GM12878 (cell line): ENCODE results near the gene RTN4R. TPM values are rescaled to one million over a fixed set of nuclear protein-coding genes. Genes with fewer than 3 reads are reported as not detected.

Experiments used
- ATAC-seq: fragments of 200-7000 bp; cut with Tn5 transposase; 3 replicates; pipeline ENCODE4 v1.9.1; 2020; ENCODE audit warnings: mild to moderate bottlenecking, moderate library complexity
- BruUV-seq: library from RNA; stranded (reverse); fragments of 400-500 nt; replicated peaks from 2 replicates; lab custom pipeline; 2021; lab: Mats Ljungman, UMichigan
- CTCF ChIA-PET: fragments of 300-600 bp; sonication (Branson Sonifier 250); formaldehyde crosslinking; extraction: SDS; loops from one replicate; lab custom pipeline; 2021; ENCODE audit warnings: inconsistent platforms; lab: Yijun Ruan, JAX
- POLR2A ChIA-PET: fragments of 350-600 bp; formaldehyde crosslinking; extraction: SDS; loops from one replicate; lab custom pipeline; 2021; ENCODE audit warnings: inconsistent platforms; lab: Charles Lee
- RAD21 ChIA-PET: fragments of 300-600 bp; sonication (Branson Sonifier 250); formaldehyde crosslinking; loops from one replicate; lab custom pipeline; 2023; ENCODE audit warnings: antibody characterized with exemption; ENCODE audit not compliant: unreplicated experiment; lab: Charles Lee
- SMC1A ChIA-PET: fragments of 300-600 bp; sonication (Branson Sonifier 250); formaldehyde crosslinking; loops from one replicate; lab custom pipeline; 2023; ENCODE audit not compliant: unreplicated experiment, uncharacterized antibody; lab: Charles Lee
- DNase-seq: peaks from one replicate; pipeline ENCODE4 v3.0.0-alpha.2; 2011; ENCODE audit warnings: low read depth, low spot score
- FAIRE-seq: peaks from 3 replicates; lab custom pipeline; 2011; peaks lifted over from hg19 to GRCh38; lab: Jason Lieb, UNC
- H2AFZ ChIP-seq: 2 replicates; pipeline ENCODE4 v1.6.0; 2011; ENCODE audit warnings: low read depth, low read length, control low read depth; ENCODE audit not compliant: control insufficient read depth
- H3K27ac ChIP-seq: 2 replicates; pipeline ENCODE4 v1.5.1; 2011; ENCODE audit warnings: control low read depth; ENCODE audit not compliant: control insufficient read depth, insufficient read depth
- H3K27me3 ChIP-seq, 2 experiments: replicated peaks in 1 of 2; 2 replicates each; pipeline versions ENCODE4 v1.6.0 to v1.6.1; 2011; ENCODE audit warnings: low read length in 1 of 2; ENCODE audit not compliant: control insufficient read depth in 2 of 2, insufficient read depth in 2 of 2
- H3K36me3 ChIP-seq, 2 experiments: 2 replicates each; pipeline ENCODE4 v1.5.1; 2011; ENCODE audit warnings: low read length in 1 of 2; ENCODE audit not compliant: control insufficient read depth in 2 of 2, insufficient read depth in 2 of 2
- H3K4me1 ChIP-seq: 2 replicates; pipeline ENCODE4 v1.6.1; 2011; ENCODE audit warnings: mild to moderate bottlenecking, low read length, moderate library complexity, mixed read lengths; ENCODE audit not compliant: control insufficient read depth, insufficient read depth
- H3K4me2 ChIP-seq: 2 replicates; pipeline ENCODE4 v1.6.0; 2011; ENCODE audit warnings: control low read depth; ENCODE audit not compliant: control insufficient read depth, insufficient read depth
- H3K4me3 ChIP-seq: fragments of 200-600 bp; sonication (generic); 2 replicates; pipeline ENCODE4 v1.5.1; 2016
- H3K79me2 ChIP-seq: 2 replicates; pipeline ENCODE4 v1.6.0; 2011; ENCODE audit warnings: low read length; ENCODE audit not compliant: control insufficient read depth, insufficient read depth
- H3K9ac ChIP-seq: 2 replicates; pipeline ENCODE4 v1.8.0; 2011; ENCODE audit warnings: low read length, control low read depth, mixed read lengths; ENCODE audit not compliant: control insufficient read depth, insufficient read depth
- H3K9me3 ChIP-seq: replicated peaks from 3 replicates; pipeline ENCODE4 v1.5.1; 2011; ENCODE audit warnings: mild to moderate bottlenecking, low read length; ENCODE audit not compliant: control insufficient read depth, insufficient read depth
- H4K20me1 ChIP-seq: 2 replicates; pipeline ENCODE4 v1.6.0; 2011; ENCODE audit not compliant: control insufficient read depth, insufficient read depth
- BACH1 ChIP-seq: fragments of 450-650 bp; IDR thresholded peaks from 2 replicates; pipeline ENCODE4 v1.6.1; 2017; ENCODE audit warnings: mild to moderate bottlenecking, borderline replicate concordance
- CEBPZ ChIP-seq: fragments of 150-350 bp; IDR thresholded peaks from 2 replicates; pipeline ENCODE4 v1.6.1; 2016; ENCODE audit warnings: low read depth, low read length
- E2F4 ChIP-seq: IDR thresholded peaks from 2 replicates; pipeline ENCODE4 v1.6.1; 2012; ENCODE audit warnings: low read depth, low read length, improper control_type of control experiment
- EZH2 ChIP-seq: IDR thresholded peaks from 2 replicates; pipeline ENCODE4 v1.6.1; 2012; ENCODE audit warnings: low read depth, mild to moderate bottlenecking, control low read depth, inconsistent platforms, low read length, borderline replicate concordance; ENCODE audit not compliant: control insufficient read depth
- NFYB ChIP-seq: IDR thresholded peaks from 2 replicates; pipeline ENCODE4 v1.6.1; 2011; ENCODE audit warnings: low read depth, mild to moderate bottlenecking, low read length, improper control_type of control experiment, moderate library complexity; ENCODE audit not compliant: insufficient read depth
- NKRF ChIP-seq: fragments of 450-650 bp; conservative IDR thresholded peaks from 2 replicates; pipeline ENCODE4 v1.6.1; 2017; ENCODE audit warnings: mild to moderate bottlenecking, moderate library complexity
- PBX3 ChIP-seq: IDR thresholded peaks from 2 replicates; pipeline ENCODE4 v1.6.1; 2011; ENCODE audit warnings: mild to moderate bottlenecking, low read depth, low read length, moderate library complexity; ENCODE audit not compliant: insufficient replicate concordance
- REST ChIP-seq: IDR thresholded peaks from 2 replicates; pipeline ENCODE4 v1.6.1; 2012; ENCODE audit warnings: mild to moderate bottlenecking, low read depth, low read length
- SMARCA5 ChIP-seq: fragments of 450-650 bp; IDR thresholded peaks from 2 replicates; pipeline ENCODE4 v1.6.1; 2017; ENCODE audit warnings: mild to moderate bottlenecking
- SREBF2 ChIP-seq: IDR thresholded peaks from 2 replicates; pipeline ENCODE4 v1.6.1; 2012; ENCODE audit warnings: mild to moderate bottlenecking, low read length
- TARDBP ChIP-seq: IDR thresholded peaks from 2 replicates; pipeline ENCODE4 v1.6.1; 2016; ENCODE audit warnings: borderline replicate concordance
- TBL1XR1 ChIP-seq: IDR thresholded peaks from 2 replicates; pipeline ENCODE4 v1.6.1; 2012; ENCODE audit warnings: low read depth, low read length, improper control_type of control experiment
- WGBS: methylation state at CpG from one replicate; pipeline ENCODE4 v1.1.6; 2016; ENCODE audit warnings: low lambda C conversion rate; ENCODE audit not compliant: insufficient replicate concordance, insufficient coverage; ENCODE audit errors: missing lambda C conversion rate; 5-methylcytosine and 5-hydroxymethylcytosine counted together
- in situ Hi-C: fragments of 300-500 bp; cut with MboI; formaldehyde crosslinking; loops from 9 replicates; pipeline ENCODE4 v1.14.3; 2018; ENCODE audit warnings: mixed read lengths
- intact Hi-C: fragments of 100-400 bp; cut with micrococcal nuclease; formaldehyde crosslinking; loops from one replicate; pipeline ENCODE4 v1.14.2; 2022; ENCODE audit not compliant: unreplicated experiment
- polyA plus RNA-seq, 11 experiments: library from polyadenylated mRNA; depleted of rRNA in 4 of 11; unstranded in 6 of 11; stranded (reverse) in 5 of 11; fragments of >200 nt; fragmentation: Nextera tagmentation in 4 of 11; fragmentation: Illumina TruSeq in 1 of 11; extraction: Ambion mirVana in 4 of 11; extraction: Trizol in 1 of 11; gene quantifications; 1 replicate in 1 of 11; 2 replicates in 10 of 11; pipeline versions ENCODE4 v1.2.1 to v1.2.3, GENCODE V29; 2011 to 2016; ENCODE audit warnings: inconsistent platforms in 2 of 11, missing spikeins in 2 of 11, low read depth in 1 of 11
- total RNA-seq, 4 experiments: library from RNA; depleted of rRNA in 3 of 4; stranded (reverse); fragments of >200 nt in 3 of 4; fragmentation: Illumina TruSeq in 1 of 4; extraction: Trizol in 1 of 4; gene quantifications; 2 replicates each; pipeline versions ENCODE4 v1.2.1 to v1.2.3, GENCODE V29; 2013 to 2021

RTN4R gene
- total and polyA plus RNA-seq, 10 of the 15 experiments (the other 5 are each of a cell fraction or from before 2014, with no cell fraction given) = 0.03 to 1.0 (median 0.60) TPM; not detected in 2

- no peaks in the 10 kb centered on the region for H4K20me1 ChIP-seq
- ChIA-PET SMC1A (no interaction called here), RAD21 (no interaction called here), POLR2A (no interaction called here), CTCF (interaction anchor here (1.2 kb wide), 1 partner anchor 164 kb away, joined by 3 read pairs; no protein-coding TSS in a partner anchor)
- no peak for ATAC-seq
- no peak overlapping the region for H3K4me3 ChIP-seq
- DNase-seq = no peak
- no peak overlapping the region for H3K4me2 ChIP-seq
- BruUV-seq = no TSS peak
- FAIRE-seq = no peak
- H3K9me3 ChIP-seq = no peaks in the 10 kb centered on the region
- no peaks in the 10 kb centered on the region for H3K36me3 ChIP-seq
- in situ Hi-C loops = loop anchor here (10.0 kb wide), 1 partner anchor 138 kb away; the partner anchor contains the start of gene CCDC188
- no peak overlapping the region for H3K27ac ChIP-seq
- H3K27me3 ChIP-seq = no peaks in the 10 kb centered on the region; a peak in 3 of 4 replicates
- no peak overlapping the region for H3K9ac ChIP-seq
- no peaks in the 10 kb centered on the region for H3K79me2 ChIP-seq
- intact Hi-C loops = no loop called here
- H2AFZ ChIP-seq = no peak overlapping the region
- 17% methylated on average over 13 of the region's 13 CpGs for WGBS
- H3K4me1 ChIP-seq = no peaks in the 10 kb centered on the region
- TF ChIP-seq NFYB (no peak), BACH1 (no peak), SMARCA5 (no peak), PBX3 (no peak), CEBPZ (no peak), NKRF (no peak), TBL1XR1 (no peak), REST (no peak), SREBF2 (no peak), TARDBP (no peak), EZH2 (no peak), E2F4 (no peak)
Measured at GRCh38 chr22:20292673-20293232, 24.6 kb upstream of the RTN4R start.
